Mucosa of descending colon (tissue), 3 donors: ENCODE results near the gene MAN1A2. TPM values are rescaled to one million over a fixed set of nuclear protein-coding genes. Genes with fewer than 3 reads are reported as not detected.

Experiments
- ATAC-seq: fragments of 200-7000 bp; cut with Tn5 transposase; one replicate; pipeline ENCODE4 v1.9.1; 2020; ENCODE audit warnings: mild to moderate bottlenecking, moderate library complexity
- DNase-seq, 3 donors: peaks; one replicate each; pipeline ENCODE4 v3.0.0-alpha.2; 2020
- H3K36me3 ChIP-seq: fragments of 200-600 bp; one replicate; pipeline ENCODE4 v1.8.0; 2021; ENCODE audit warnings: low read depth, mild to moderate bottlenecking
- H3K4me1 ChIP-seq: fragments of 200-600 bp; one replicate; pipeline ENCODE4 v1.8.0; 2021; ENCODE audit warnings: low read depth, mild to moderate bottlenecking
- H3K4me3 ChIP-seq: fragments of 200-600 bp; one replicate; pipeline ENCODE4 v1.8.0; 2021; ENCODE audit warnings: mild to moderate bottlenecking
- H3K9me3 ChIP-seq: fragments of 200-600 bp; one replicate; pipeline ENCODE4 v1.8.0; 2021; ENCODE audit warnings: mild to moderate bottlenecking
- CTCF ChIP-seq: fragments of 200-600 bp; IDR thresholded peaks from one replicate; pipeline ENCODE4 v1.8.0; 2022; ENCODE audit warnings: antibody characterized with exemption, mild to moderate bottlenecking
- intact Hi-C, 2 donors: fragments of 100-400 bp; cut with DNase I in 1 of 2; cut with micrococcal nuclease in 1 of 2; formaldehyde crosslinking; loops; one replicate each; pipeline versions ENCODE4 v1.11.0 to v1.11.1; 2022; cut with DNase I, micrococcal nuclease
- total RNA-seq, 3 donors: library from RNA; stranded (reverse); fragmentation: NEBNext Ultra II Directional in 2 of 3; extraction: Animal tissue kit (Norgen Biotek cat#: 25700) in 2 of 3; gene quantifications; one replicate each; pipeline versions ENCODE4 v1.2.1 to v1.2.4, GENCODE V29; 2021 to 2023
- donor health status: DM: no; HTN: no; CAD: no; lungs with moderate emphysema.
- donor health status: DM: no; HTN: no; CAD: no.
- donor health status: DM: no; HTN: yes; CAD: no.

MAN1A2 gene
- total RNA-seq, 3 donors from 2014 or later = 29.1 to 59.6 (median 32.4) TPM

- no peaks in the 10 kb centered on the region for H3K4me1 ChIP-seq
- no peak for ATAC-seq
- no peak overlapping the region for H3K4me3 ChIP-seq
- no peaks in the 10 kb centered on the region for H3K9me3 ChIP-seq
- intact Hi-C loops = no loop called here
- no peaks in the 10 kb centered on the region for H3K36me3 ChIP-seq
- no peak for DNase-seq
- TF ChIP-seq CTCF = no peak
Observed at GRCh38 chr1:117541585-117541984, 174.3 kb downstream of the MAN1A2 start.

- TF ChIP-seq CTCF = no peak
- DNase-seq (no peak), ATAC-seq (peak; percentile 88)
- Histone ChIP-seq H3K4me3 (no peak overlapping the region), H3K36me3 (no peaks in the 10 kb centered on the region), H3K9me3 (no peaks in the 10 kb centered on the region), H3K4me1 (no peaks in the 10 kb centered on the region)
- intact Hi-C loops = no loop called here
Observed at GRCh38 chr1:117544509-117545109, 177.4 kb downstream of the MAN1A2 start.

GRCh38 chr1:117546467-117546866 is 179.2 kb downstream of the MAN1A2 start:
- no peaks in the 10 kb centered on the region for H3K9me3 ChIP-seq
- intact Hi-C loops = no loop called here
- no peak for ATAC-seq

GRCh38 chr1:117553471-117553870 is 186.2 kb downstream of the MAN1A2 start:
- TF ChIP-seq CTCF = no peak
- ATAC-seq (no peak), DNase-seq (no peak)
- no peaks in the 10 kb centered on the region for H3K36me3 ChIP-seq
- no peak overlapping the region for H3K4me3 ChIP-seq
- intact Hi-C loops = no loop called here
- H3K4me1 ChIP-seq = no peaks in the 10 kb centered on the region
- no peaks in the 10 kb centered on the region for H3K9me3 ChIP-seq

More at GRCh38 chr1:117546467-117546866, 179.2 kb downstream of the MAN1A2 start:
- no peaks in the 10 kb centered on the region for H3K4me1 ChIP-seq
- H3K4me3 ChIP-seq = no peak overlapping the region
- no peak for DNase-seq
- TF ChIP-seq CTCF = no peak
- no peaks in the 10 kb centered on the region for H3K36me3 ChIP-seq

GRCh38 chr1:117555806-117556205 is 188.6 kb downstream of the MAN1A2 start:
- Histone ChIP-seq H3K4me1 (no peaks in the 10 kb centered on the region), H3K9me3 (no peaks in the 10 kb centered on the region), H3K4me3 (no peak overlapping the region), H3K36me3 (no peaks in the 10 kb centered on the region)
- DNase-seq (no peak), ATAC-seq (no peak)
- intact Hi-C loops = no loop called here
- no peak for TF ChIP-seq CTCF

- Histone ChIP-seq H3K36me3 (no peaks in the 10 kb centered on the region), H3K9me3 (no peaks in the 10 kb centered on the region), H3K4me1 (no peaks in the 10 kb centered on the region), H3K4me3 (no peak overlapping the region)
- no peak for TF ChIP-seq CTCF
- DNase-seq (no peak), ATAC-seq (no peak)
- intact Hi-C loops = no loop called here
Observed at GRCh38 chr1:117556341-117556740, 189.1 kb downstream of the MAN1A2 start.
